Limb (tissue), 2 donors: ENCODE measurements around the gene LRRC8E.
"Not testable (repeated sequence)": the region's sequence is repeated elsewhere in the genome, so short reads cannot be mapped to it uniquely, and the experiment has no call there.

Experiments used
- DNase-seq, 2 donors: peaks; one replicate each; pipeline ENCODE4 v3.0.0-alpha.2; 2016; ENCODE audit errors: extremely low spot score in 2 of 2

Gene LRRC8E

GRCh38 chr19:7853770-7854128 is 34.6 kb upstream of the LRRC8E start:
- DNase-seq = no peak

DNA sequence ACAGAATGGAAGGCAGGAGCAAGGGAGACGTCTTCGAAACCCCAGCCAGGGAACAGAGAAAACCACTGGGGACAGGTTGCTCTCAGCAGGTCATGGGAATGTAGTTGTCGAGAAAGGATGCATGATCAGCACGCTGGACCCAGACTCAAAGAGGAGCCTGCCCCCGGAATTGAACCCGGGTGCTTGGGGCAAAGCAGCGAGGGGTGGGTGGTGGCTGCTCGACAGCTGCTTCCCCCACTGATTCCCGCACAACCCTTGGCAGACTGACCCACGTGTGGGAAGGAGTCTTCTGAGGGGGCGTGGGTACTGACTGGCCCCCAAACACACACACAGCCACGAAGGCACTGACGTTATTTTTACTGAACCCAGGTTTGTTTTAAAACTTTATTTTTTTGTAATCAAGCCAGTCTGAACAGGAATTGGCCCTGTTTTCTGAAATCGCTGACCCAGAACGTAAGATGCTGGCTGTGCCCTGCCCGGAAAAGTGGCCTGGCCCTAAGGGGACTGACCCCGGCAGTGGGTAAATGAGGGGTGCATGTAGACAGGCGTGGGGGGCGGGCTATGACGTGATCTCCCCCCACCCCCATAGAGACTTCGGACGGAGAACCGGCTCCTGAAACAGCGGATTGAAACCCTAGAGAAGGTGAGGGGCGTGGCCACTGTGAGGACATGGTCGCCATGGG is 32.7 kb upstream of the LRRC8E start:
- DNase-seq = no peak

DNA sequence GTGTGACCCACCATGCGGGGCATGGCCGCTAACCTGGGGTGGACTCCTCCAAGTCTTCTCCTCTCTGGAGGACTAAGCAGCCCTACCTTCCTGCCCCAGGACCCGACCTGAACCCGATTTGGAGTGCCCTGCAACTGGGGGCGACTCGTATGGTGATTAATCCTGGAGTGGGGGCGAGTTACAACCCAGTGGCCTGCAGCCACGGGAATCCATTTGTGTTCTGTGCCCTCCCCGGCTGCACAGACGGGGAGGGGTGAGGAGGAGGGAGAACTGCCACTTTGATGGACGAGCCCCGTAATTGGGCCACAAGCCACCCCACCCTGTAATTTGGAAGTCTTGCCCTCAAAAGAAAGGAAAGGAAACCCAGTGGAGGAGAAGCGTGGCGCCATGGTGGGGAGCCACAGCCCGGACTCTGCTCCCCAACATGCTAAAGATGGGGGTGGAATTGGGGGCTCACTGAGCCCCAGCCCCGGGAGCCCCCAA is 32.2 kb upstream of the LRRC8E start:
- no peak for DNase-seq

DNA sequence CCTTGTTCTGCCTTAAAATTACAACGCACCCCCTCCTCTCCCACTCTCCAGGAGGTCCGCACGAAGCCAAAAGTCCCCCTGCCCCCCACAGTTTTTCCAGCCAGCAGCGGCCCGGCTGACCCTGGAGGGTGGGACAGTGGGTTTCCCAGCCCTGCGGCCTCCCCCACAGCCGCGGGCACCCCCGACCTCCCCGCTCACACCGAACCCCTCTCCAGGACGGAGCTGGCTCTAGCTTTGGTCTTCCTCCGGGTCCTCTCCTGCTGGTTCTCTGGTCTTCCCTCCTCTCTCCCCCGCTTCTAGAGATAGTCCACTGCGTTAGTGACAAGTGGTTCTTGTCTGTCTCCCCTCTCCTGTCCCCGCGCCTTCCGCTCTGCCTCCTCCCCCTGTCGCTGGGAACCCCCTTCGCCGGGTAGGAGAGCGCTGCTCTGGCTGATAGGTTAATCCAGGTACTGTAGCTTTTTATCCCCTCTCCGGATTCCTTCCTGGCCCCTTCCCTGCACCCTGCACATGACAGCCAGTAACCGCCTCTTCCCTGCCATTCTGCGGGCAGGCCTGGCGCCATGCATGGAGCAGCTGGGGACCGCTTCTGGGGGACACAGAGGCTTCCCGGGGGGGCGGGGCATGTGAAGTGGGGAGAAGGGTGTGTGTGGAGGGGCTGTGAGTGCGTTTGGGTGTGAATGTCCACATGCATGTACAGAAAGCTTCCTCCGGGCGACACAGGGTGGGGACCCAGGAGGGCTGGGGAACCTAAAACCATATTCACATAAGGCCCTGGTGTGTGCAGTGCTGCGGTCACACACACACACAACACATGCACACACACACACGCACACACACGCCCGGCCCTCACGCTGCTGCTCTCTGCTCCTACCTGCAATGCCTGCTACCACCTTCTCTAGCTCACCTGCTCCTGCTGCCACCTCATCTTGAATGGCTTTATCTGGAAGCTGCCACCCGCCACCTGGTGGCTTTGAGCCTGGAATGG is 31.3 kb upstream of the LRRC8E start:
- no peak for DNase-seq

DNA sequence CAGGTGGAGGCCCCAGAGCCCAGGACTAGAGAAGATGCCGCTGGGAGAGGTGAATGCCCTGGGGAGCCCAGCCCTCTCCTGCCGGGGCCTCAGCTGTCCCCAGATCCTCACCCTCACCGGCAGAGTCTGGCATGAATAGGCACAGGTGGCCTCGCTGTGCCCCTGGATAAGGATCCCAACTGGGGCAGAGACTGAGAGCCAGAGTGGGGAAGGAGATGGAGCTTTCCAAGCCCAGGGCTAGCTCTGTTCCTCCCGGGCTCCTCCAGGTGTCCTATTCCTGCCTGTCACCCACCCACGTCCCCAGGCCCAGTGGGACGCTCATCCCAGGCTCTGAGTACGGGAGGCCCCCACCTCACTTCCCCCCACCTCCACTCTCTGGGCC is 30.6 kb upstream of the LRRC8E start:
- no peak for DNase-seq

DNA sequence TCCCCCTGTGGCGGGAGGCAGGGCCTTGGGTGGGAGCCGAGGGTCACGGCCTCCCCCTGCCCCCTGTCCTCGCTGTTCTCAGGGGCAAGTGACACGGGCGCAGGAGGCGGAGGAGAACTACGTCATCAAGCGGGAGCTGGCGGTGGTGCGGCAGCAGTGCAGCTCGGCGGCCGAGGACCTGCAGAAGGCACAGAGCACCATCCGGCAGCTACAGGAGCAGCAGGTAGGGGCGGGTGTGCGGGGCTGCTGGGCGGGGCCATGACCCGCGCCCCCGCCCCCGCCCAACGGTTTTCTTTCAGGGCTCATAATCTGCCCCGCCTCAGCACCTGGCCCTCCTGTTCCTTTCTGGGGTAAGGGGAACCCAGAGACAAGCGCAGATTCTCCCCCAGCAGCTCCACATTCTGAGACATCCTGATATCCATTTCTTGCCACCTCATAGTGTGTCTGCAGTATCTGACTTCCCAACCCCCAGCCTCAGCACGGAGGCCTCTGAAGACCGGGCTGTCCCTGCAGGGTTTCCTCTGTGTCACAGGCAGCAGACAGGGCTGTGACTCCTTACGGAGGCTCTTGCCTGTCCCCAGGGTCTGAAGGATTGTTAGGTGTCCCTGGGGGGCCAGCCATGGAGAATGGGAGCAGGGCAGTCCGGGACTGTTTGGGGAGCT is 30.1 kb upstream of the LRRC8E start:
- no peak for DNase-seq

DNA sequence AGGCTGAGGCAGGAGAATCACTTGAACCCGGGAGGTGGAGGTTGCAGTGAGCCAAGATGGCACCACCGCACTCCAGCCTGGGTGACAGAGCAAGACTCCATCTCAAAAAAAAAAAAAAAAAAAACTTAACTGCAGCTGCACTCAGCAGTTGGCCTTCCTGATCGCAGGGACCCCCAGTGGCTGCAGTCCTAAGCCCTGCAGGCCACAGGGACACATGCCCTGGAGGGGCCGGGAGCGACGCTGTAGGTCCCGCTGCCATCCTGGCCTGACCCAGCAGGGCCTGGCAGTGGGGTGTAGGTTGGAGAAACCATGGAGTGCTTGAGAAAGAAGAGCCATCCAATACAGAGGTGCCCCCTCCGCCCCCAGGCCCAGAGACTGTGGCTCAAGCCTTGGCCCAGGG is 29.2 kb upstream of the LRRC8E start:
- not testable (repeated sequence) for DNase-seq

GRCh38 chr19:7859831-7860713 is 28.2 kb upstream of the LRRC8E start:
- DNase-seq = no peak

DNA sequence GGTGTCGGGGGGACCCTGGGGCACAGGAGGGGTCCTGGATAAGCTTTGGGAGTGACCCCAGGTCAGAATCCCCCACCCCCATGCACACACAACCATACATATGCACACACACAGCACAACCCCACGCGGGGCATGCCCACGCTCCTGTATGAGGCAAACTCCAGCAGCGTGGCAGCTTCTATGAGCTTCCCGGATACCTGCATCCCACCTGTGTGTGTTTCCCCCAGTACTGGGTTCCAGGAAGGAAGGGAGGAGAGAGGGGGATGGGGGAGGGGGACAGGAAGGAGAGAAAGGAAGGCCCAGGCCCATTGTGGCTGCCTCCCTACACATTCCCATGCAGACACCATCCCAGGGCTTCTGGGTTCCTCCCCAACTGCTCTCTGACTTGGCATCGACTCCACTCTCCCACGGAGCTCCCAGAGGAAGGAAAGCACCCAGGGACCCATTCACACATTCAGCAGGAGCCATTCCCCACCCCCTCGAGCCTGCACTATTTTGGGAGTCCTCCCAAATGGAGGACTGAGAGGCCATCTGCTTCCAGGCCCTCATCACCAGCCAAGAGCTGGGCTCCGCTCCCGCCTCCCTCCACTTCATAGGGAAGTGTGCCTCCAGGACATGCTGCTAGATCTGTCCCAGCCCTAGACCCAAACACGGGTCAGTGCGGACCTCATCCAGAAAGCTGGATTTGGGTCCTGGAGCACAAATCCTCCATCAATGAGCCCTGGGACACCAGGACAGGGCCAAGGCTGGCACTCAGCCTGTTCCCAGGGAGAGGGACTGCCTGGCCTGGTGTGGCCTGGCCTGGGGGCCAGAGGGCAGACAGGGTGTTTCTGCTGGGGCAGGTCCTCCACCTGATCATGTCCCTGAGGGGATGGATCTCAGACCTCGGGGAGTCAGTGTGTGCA is 27.3 kb upstream of the LRRC8E start:
- no peak for DNase-seq

DNA sequence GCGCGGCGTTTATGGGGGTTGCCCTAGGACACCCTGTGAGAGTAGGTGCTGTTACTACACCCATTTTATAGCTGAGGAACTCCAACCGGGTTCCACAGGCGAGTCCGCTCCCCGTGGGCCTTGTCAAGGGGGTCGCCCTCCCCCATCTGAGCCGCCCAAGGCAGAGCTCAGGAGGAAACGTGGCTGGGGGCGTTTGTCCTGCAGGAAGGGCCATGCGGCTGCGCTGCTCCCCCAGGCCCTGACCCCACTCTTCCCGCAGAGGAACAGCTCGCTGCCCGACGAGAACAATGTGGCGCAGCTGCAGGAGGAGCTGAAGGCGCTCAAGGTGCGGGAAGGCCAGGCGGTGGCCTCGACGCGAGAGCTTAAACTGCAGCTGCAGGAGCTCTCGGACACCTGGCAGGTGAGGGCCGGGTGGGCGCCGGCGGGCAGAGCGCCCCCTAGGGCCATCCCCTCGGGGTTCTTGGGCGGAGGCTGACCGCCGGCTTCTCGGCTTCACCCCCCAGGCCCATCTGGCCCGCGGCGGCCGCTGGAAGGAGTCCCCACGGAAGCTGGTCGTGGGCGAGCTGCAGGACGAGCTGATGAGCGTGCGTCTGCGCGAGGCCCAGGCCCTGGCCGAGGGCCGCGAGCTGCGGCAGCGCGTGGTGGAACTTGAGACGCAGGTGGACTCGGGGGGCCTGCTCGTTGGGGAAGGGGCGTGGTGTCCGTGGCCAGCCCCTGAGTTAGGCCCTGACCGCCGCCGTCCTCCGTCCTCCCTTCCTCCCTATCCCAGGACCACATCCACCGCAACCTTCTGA is 26.5 kb upstream of the LRRC8E start:
- DNase-seq = no peak

GRCh38 chr19:7862413-7862951 is 25.8 kb upstream of the LRRC8E start:
- peak in 1 of 2 donors; percentile 89 for DNase-seq

DNA sequence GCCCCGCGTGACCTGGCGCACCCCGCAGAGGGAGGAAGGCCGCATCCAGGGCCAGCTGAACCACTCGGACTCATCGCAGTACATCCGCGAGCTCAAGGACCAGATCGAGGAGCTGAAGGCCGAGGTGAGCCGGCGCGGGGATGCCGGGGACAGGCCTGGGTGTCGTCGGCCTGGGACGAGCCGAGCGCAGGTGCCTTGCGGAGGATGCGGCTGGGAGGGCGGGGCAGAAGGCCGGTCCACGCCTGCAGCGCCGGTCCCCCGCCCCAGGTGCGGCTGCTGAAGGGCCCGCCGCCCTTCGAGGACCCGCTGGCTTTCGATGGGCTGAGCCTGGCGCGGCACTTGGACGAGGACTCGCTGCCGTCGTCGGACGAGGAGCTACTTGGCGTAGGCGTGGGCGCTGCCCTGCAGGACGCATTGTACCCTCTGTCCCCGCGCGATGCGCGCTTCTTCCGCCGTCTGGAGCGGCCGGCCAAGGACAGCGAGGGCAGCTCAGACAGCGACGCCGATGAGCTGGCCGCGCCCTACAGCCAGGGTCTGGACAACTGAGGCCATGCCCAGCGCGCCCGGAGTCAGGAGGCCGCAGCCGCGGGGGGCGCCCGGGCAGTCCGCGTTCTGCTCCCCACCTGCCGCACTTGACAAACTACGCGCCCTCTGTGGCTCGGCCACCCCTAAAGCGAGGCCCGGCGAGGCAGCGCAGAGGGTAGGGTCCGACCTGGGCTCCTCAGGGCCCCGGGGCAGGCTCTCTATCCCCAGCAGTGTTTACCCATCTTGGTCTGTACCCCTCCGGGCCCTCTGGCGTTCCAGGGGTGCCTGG is 24.9 kb upstream of the LRRC8E start:
- DNase-seq = peak in 1 of 2 donors; percentile 39

- DNase-seq = peak in 1 of 2 donors; percentile 40
These were observed 24.2 kb upstream of the LRRC8E start for GRCh38 chr19:7863971-7864689.

DNA sequence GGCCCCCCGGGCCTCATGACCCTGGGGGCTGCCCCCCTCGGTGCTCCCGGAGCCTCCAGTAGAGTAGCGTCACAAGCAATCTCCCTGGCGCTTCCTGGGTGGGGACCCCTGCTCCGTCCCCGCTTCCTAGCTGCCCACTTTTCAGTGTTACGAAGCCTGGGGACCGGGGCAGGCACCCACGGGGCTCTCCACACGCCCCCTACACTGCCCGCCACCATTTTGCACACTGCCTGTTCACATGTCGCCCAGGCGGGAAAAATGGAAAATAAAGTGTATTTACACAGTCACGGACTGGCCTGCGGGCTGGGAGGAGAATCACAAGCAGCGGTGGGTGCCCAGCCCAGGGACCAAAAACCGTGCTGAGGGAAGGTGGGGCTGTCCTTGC is 23.6 kb upstream of the LRRC8E start:
- DNase-seq = no peak

- DNase-seq = no peak
These were observed 22.9 kb upstream of the LRRC8E start for GRCh38 chr19:7865262-7865911.

- no peak for DNase-seq
These were observed 21.8 kb upstream of the LRRC8E start for GRCh38 chr19:7866399-7867091.
